CMK (cell line): ENCODE data around the gene GAS7.
A peak's percentile ranks its signal among the peaks of the same experiment; 100 is the strongest.

Experiments used
- DNase-seq: peaks from one replicate; pipeline ENCODE4 v3.0.0-alpha.2; 2010; ENCODE audit warnings: low read depth

Gene GAS7

DNA sequence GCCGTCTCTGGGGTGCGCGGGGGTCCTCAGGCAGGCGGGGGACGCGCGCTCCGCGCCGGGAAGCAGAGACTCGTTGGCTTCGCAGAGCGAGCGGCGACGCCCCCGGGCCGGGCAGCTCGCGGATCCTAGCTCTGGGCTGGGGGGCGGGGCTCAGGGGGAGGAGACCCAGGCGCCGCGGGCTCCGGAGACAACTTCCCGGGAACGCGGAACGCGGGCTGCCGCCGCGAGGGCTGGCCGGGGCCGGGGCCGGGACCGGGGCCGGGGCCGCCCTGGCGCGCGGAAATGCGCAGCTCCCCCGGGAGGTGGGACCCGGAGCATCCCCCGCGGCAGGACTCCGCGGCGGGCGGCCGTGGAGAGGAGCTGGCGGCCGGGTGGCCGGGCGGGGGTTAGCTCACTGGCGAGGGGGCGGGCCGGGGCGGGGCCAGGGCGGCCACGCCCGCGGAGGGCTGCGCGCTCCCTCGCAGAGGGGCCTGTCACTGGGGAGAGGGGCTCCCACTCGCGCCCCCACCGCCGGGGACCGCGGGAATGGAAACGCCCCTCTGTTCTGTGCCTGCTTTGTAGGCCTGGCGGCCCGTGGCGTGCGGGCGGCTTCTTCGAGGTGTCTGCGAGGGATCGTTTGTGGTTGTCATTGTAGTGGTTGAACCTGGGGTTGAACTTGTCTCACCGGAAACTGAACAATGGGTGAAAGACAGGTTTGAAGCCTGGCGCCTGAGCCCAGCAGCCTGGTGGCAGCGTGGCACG is at the start of gene GAS7:
TSS of gene GAS7 (minus strand) at position 98 of the 741 bp plus-strand sequence.
- no peak for DNase-seq

DNA sequence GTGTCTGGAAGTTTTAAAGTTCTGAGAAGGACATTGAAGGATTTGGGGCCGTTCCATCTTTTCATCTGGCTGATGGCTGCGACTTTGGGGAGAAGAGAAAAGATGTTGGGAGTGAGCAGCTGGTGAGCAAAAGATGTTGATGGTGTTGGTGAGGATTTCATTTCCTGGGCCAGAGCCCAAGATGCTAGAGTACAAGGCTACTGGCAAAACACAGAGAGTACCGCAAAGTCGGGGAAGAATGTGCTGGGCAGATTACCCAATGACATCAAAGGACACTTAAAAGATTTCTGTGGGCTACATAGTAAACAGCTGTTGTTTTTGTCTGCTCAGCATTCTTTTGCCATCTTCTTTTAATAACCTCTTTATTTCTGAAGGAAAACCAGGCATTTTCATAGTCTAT is 49.4 kb upstream of the GAS7 start:
- DNase-seq, result no peak

DNA sequence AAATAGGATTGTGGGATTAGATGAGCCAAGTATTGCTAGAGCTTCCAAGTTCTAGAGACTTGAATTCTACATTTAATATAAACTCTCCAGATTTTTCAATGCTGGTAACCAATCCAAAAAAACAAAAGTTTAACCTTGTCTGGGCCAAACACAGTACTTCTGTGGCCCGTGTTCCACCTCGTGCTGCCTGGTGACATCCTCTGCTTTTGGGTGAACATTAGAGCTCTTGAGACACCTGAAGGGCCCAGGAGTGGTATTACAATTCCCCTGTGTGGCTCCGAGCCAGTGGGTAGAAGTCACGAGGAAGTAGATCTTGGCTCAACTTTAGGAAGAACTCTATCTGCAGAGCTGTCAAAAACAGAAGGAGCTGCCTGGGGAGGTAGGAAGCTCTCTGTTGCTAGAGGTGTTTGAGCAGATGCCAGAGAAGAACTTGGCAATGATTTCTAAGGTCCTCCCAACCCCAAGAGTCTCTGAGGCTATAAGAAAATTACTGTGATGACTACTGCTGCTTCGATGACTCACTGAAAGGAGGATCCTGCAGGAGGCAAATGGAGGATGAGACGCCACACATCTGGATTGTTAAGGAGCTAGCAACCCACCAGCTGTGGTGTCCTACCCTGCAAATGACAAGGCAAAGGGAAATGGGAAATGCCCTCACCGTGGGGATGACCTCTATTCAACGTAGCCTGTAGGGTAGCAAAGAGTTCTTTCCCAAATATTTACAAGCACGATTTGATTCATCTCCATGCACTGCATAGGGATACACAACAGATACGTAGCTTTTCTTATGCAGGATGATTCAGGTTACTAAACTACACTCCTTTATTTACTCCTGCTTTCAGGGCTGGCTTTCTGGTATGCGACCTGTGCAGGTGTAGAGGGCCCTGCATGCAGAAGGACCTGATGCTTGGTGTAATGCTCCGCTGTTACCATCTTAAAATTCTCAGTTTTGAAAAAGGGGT is 45.8 kb upstream of the GAS7 start:
- no peak for DNase-seq

DNA sequence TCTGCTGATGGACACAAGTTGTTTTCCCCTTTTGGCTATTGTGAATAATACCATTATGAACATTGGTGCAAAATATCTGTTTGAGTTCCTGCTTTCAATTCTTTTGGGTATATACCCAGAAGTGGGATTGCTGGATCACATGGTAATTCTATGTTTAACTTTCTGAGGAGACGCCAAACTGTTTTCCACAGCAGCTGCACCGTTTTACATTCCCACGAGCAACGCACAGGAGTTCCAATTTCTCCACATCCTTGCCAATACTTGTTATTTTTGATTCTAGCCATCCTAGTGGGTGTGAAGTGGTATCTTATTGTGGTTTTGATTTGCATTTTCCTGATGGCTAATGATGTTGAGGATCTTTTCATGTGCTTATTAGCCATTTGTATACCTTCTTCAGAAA is 43.4 kb upstream of the GAS7 start:
- DNase-seq, result no peak

DNA sequence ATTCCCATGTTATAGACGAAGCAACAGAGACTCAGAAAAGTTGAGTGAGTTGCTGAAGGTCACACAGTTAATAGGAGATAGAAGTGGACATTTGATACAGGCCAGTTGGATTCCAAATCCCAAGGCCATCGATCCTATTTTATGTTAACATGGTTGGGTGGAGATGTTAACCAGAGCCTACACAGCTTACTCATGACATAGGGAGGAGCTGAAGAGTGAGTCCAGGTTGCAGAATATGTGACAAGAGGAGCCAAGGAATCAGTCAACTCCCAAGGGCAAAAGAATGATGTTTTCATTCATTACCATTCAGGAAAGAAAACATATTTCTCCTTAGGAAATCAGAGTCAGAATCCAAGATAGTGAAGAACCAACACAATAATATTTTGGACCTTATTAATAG is 40.3 kb upstream of the GAS7 start:
- no peak for DNase-seq

DNA sequence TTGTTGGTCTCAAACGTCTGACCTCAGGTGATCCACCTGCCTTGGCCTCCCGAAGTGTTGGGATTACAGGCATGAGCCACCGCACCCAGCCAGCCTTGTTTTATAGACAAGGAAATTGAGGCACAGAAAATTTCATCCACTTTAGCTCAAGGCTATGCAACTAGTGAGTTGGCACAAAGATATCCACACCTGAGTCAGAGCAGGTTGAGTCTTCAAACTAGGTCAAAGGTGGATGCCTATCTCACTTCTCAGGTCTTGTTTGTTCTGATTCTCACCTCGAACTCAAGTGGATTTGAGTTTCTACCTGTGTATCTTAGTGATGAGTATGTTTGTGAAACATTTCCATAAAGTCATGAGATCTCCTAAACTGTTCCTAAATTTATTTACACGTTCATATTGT is 35.6 kb upstream of the GAS7 start:
- DNase-seq, result no peak

DNA sequence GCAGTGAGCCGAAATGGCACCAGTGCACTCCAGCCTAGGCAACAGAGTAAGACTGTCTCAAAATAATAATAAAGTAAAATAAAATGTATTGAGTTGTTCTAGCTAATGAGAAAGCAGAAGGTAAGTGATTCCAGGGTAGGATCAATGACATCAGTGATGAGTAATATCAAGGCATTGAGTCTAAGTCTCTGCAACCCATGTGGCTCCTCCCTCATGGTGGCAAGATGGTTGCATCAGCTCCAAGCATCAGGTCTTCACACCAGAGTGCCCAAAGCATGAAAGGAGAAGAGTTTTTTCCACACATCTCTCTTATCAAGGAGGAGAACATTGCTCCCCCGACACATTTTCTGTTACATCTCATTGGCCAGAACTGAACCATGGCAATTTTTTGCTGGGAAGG is 34.8 kb upstream of the GAS7 start:
- no peak for DNase-seq

DNA sequence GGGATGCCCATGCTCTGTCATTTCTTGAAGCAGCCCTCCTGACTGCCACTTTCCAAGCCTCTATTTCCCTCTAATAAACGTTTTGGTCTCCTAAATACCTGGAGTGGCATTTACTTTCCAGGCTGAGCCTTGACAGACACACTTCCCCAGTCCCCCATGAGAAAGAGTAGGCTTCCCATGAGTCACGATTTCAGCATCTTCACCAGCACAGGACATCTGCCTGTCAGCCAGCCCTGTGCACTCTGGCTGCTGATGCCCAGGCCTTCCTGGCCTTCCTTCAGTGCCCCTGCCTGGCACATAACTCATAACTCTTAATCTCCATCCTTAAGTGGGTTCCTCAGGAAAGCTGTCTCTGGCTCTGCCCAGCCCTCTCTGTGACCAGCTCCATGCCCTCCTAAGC is 30.8 kb upstream of the GAS7 start:
- no peak for DNase-seq

DNA sequence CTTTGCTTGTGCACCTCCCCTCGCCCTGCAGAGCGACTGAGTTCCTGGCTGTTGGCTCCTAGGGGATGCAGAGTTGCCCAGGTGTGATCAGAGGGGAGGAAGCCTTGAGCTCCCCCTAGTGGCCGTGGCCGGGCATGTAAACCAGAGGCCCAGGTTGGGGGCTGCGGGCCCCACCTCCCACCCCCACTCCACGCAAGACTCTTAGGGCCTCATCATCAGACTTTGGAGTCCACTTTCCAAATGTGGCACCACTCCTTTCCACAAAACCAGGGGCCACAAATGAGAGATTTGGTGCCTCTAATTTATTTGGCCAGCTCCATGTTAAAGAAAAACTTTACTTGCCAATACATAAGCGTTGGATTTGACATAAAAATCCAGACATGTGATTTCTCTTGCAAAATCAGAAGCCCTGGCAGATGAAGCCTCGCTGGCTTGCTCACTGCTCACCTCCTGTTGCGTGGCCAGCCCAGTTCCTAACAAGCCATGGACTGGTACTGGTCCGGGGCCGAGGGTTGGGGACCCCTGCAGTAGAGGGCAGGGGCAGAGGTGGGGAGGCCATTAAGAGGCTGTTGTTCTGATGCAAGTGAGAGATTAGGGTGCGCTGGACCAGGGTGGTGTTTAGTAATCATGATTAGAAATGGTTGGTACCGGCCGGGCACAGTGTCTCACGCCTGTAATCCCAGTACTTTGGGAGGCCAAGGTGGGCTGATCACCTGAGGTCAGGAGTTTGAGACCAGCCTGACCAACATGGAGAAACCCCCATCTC is 28.7 kb upstream of the GAS7 start:
- DNase-seq, result peak; percentile 4

DNA sequence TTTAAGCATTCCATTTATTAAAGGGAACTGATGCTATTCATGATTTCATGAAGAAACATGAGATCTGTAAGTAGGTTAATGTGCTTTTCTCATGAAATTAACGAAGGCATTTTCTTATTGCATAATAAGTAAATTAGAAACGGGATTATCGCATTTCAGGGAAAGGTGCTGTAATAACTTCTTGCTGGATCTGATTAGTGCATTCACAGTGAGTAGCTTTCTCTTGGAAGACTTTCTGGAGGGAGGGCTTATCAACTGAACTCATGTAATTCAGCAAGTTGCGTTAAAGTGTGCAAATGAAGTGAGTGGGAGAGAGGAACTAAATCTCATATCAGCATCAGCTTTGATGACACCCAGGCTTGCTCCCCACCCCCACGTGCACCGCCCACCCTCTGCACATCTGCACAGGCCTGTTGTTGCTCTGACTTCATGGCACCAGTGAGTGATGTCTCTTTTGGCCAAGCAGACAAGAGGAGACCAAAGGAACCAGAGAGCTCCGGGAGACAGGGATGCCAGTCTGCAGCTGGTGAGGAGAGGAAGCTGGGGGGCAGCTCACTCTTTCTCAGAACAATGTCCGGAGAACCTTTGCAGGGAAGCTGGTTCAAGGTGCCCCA is 26.3 kb upstream of the GAS7 start:
- DNase-seq, result no peak

DNA sequence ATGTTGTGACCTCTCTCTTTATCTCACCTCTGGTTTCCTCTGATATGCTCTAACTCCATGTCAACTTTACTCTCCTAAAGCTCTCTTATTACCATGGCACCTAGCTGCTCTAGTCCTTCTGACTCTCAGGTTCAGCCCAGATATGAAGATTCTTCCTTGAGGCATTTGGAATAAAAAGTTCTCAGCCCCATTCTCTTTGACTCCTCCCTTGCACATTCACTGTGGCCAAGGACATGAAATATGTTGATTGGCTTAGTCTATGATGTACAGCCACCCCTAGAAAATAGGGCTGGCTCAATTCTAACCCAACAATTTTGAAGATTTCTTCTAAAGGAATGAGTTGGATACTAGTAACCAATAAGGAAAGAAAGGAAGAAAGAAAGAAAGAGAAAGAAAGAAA is 20.8 kb upstream of the GAS7 start:
- DNase-seq, result no peak

DNA sequence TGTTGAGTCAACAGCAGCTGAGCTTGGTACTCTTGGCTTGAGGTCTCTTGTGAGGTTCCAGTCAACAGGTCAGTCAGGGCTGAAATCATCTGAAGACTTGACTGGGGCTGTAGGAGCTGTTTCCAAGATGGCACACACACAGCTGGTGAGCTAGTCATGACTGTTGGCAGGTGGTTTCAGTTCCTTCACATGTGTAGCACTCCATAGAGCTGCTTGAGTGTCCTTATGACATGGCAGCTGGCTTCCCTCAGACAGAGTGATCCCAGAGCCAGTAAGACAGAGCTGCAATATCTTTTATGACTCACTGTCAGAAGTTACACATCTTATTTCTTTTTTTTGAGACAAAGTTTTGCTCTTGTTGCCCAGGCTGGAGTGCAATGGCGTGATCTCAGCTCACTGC is 19.5 kb upstream of the GAS7 start:
- DNase-seq, result no peak

DNA sequence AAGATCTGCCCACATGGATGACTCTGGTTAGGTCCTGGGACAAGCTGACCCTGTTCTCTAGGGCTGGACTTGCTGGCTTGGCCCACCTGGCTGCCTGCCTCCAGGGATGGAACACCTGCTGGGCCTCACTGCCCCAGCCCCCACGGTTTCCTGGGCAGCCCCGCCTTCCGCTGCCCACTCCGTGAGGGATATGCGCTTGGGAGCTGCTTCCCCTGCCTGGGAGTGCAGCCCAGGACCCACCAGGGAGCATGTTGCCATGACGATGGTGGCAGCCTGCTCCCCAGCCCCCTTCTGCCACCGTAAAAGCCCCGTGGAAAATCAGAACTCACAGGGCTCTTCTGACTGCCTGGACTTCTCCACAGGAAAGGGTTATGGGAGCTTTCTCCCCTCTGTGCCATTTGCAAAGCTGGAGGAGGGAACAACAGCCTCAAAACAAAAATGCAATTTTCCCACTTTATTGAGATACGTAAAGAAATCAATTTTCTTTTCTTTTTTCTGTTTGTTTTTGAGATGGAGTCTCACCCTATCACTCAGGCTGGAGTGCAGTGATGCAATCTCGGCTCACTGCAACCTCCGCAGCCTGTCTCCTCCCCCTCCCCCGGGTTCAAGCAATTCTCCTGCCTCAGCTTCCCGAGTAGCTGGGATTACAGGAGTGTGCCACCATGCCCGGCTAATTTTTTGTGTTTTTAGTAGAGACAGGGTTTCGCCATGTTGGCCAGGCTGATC is 18.0 kb upstream of the GAS7 start:
- DNase-seq, result no peak

DNA sequence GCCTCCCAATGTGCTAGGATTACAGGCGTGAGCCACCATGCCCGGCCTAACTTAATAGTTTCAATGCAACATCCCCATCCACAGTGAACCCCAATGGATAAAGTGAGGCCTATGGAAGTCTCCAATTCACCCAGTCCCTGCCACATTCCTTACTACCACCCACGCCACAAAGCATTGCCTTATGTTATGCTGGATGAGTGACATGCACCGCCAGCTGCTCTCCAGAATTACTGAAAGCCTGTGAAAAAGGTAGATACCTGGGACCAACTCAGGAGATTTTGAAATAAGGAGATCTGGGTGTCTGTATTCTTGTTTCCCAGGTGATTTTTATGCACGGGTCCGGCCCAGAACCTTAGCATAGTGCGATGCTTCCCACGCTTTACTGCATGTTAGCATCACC is 16.9 kb upstream of the GAS7 start:
- no peak for DNase-seq

DNA sequence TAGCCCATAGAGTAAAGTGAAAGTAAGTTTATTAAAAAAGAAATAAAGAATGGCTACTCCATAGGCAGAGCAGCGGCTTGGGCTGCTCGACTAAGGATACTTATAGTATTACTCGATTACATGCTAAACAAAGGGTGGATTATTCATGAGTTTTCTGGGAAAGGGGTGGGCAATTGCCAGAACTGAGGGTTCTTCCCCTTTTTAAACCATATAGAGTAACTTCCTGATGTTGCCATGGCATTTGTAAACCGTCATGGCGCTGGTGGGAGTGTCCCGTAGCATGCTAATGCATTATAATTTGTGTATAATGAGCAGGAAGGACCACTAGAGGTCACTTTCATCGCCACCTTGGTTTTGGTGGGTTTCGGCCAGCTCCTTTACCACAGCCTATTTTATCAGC is 13.3 kb upstream of the GAS7 start:
- no peak for DNase-seq

DNA sequence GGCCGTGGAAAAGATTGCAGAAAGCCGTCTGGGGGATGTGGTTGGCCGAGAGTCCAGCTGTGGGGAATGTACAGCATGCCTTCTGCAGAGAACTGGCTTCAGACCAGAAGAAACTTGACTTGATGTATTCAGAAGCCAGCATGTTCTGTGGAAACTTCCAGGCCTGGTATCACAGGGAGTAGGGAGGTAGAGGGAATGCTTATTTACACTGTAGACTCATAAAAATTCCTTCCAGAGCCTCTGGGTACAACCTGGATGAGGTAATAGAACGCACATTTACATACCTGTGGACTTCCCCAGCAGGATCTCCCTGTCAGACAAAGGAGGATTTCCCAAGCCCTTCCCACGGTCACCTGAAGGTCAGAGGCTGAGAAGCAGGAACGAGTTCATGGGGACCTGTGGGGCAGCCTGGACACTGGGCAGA is 11.8 kb upstream of the GAS7 start:
- DNase-seq, result no peak

DNA sequence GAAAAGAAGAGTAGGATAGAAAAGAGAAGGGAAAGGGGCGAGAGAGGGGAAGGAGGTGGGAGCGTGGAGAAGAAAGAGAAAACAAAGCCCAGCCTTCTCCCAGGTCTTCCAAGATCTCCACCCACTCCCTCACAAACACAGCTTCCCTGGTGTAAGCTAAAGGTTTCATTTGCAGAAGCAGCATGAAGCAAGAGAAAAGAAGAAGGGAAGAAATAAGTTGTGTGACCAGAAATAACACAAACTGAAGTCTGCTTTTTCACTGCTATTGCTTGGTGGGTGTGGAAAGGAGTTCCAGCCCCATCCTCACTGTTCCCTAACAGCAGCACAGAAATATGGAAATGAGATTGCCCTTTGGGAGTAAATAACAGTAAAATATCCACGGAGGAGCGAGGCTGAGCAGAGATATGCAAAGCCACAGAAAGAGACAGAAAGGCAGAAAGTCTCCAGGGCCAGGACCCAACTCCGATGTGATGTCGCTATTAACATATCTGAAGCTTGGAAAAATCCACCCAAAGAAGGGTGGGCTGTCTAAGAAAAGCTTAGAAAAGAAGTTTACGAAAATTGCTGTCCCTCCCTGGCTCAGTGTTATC is 10.3 kb upstream of the GAS7 start:
- DNase-seq, result no peak

DNA sequence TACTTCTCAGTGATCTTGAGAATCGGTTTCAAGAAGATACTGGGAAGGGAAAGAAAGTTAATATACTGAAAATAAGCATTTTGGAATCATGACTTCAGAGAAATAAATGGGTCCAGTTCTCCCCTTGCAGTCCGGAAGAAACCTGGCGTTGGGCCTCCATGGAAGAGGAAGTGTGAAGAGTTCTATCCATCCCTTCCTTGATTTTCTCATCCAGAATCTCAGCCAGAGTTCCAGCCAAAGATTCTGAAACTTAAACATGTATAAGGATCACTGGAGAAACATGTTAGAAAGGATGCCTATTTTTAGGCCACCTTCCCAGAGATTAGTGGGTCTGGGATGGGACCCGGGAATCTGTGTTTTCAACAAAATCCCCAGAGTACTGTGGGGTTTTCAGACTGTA is 8.7 kb upstream of the GAS7 start:
- DNase-seq, result no peak

DNA sequence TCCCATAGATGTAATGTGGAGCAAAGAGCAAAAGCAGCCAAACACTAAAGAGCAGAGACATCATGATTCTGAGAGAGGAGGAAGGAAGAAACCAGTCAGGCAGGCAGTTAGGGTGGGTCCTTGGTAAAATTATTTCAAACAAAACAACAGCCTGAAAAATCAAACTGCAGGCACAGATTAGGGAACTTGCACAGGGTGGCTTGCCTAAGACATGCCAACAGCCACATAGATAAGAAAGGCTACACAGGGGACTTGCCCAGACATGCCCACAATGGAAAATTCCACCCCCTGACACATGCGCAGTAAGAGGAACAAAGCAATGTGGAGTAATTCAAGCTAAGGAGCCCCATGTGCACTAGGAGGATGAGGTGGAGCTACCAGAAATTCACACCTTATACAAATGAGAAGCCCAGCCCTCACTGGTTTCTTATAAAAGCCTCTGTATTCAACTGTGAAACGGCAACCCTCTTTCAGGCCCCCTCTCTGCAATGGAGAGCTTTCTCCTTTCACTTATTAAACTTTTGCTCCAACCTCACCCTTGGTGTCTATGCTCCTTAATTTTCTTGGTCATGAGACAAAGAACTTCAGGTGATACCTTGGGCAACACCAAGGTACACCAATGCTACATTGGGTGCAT is 7.3 kb upstream of the GAS7 start:
- no peak for DNase-seq

DNA sequence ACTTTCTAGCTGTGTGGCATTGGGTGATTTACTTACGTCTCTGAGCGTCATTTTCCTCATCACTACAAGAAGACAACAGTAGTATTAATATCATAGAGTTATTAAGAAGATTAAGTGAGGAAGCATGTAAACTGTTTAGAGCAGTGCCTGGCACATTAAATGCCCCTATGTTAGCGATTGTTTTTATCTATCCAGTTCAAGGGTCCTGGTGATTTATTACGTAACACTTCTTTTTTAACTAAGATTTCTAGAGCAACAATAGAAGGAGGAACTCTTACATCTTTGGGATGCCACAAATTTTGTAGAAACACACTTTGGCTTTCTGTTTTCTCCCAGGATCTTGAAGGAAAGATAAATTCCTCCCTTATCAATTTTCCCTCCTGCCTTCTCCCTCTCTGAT is 3.3 kb upstream of the GAS7 start:
- DNase-seq, result no peak

DNA sequence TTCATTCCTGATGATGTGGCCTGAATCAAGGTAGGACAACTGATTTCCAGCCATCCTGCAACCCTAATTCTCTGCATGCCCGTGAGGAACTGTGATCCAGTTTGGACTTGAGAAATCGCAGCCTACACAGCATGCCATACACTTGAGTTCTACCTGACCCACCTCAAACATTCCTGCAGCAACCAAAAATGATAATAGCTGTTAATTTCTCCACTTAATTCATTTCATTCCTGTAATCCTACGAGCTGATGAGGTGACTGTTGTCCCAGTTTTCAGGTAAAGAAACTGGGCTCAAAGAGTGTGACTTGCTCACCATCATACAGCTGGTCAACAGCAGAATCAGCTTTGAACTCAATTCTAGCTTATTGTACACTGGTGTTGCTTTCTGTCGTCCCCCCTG is 2.2 kb upstream of the GAS7 start:
- DNase-seq, result no peak
